Measurements from ENCODE around the gene CDC42BPA. TPM values are rescaled to one million over a fixed set of nuclear protein-coding genes. Genes with fewer than 3 reads are reported as not detected.

The CDC42BPA gene
- total RNA-seq, 4 donors from 2014 or later, result 49.0 to 102 (median 54.2) TPM

DNA sequence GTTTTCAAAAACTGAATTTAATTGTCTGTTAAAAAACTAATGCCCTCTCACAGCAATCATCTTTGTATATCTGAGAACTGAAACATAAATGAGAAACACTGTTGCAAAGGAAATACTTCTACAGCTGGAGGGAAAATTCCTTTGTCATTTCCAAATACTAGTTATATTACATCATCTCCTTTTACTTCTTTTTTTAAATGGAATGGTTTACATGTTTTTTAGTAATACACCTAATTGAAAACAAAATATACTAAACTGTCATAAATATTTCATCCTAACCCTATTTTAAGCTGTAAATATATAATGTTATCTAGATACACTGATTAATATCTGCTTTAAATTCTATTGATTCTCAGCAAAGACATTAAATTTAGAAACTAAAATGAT lies 19.1 kb downstream of the CDC42BPA start:
- H3K27ac ChIP-seq, result peak overlapping the region; percentile 18 to 63 (median 40)
- no peak for DNase-seq
- TF ChIP-seq POLR2A (IDR thresholded peaks at IDR 0.05) (no peak), EP300 (IDR thresholded peaks at IDR 0.05; ENCODE audit: low read depth) (no peak), POLR2AphosphoS5 (IDR thresholded peaks at IDR 0.05) (no peak)
- TF ChIP-seq, protein P1, sequence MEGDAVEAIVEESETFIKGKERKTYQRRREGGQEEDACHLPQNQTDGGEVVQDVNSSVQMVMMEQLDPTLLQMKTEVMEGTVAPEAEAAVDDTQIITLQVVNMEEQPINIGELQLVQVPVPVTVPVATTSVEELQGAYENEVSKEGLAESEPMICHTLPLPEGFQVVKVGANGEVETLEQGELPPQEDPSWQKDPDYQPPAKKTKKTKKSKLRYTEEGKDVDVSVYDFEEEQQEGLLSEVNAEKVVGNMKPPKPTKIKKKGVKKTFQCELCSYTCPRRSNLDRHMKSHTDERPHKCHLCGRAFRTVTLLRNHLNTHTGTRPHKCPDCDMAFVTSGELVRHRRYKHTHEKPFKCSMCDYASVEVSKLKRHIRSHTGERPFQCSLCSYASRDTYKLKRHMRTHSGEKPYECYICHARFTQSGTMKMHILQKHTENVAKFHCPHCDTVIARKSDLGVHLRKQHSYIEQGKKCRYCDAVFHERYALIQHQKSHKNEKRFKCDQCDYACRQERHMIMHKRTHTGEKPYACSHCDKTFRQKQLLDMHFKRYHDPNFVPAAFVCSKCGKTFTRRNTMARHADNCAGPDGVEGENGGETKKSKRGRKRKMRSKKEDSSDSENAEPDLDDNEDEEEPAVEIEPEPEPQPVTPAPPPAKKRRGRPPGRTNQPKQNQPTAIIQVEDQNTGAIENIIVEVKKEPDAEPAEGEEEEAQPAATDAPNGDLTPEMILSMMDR (IDR thresholded peaks at IDR 0.05), result no peak
- no peaks in the 10 kb centered on the region for H3K27me3 ChIP-seq
- intact Hi-C loops (cut with DNase I; ENCODE audit: low total_unique reads), result no loop called here
- H3K9me3 ChIP-seq, result no peaks in the 10 kb centered on the region
- H3K36me3 ChIP-seq, result no peaks in the 10 kb centered on the region
- H3K4me1 ChIP-seq, result peaks cover 0 to 44% (median 36%) of the 10 kb centered on the region in 4 donors
- in situ Hi-C loops (cut with MboI; ENCODE audit: low pct_ligation_motif_present in 1 of 4, low pct_unique_long_range_greater_than_20kb in 1 of 4, low sequenced_read_pairs in 3 of 4), result no loop called here
- H3K4me3 ChIP-seq, result no peak overlapping the region

DNA sequence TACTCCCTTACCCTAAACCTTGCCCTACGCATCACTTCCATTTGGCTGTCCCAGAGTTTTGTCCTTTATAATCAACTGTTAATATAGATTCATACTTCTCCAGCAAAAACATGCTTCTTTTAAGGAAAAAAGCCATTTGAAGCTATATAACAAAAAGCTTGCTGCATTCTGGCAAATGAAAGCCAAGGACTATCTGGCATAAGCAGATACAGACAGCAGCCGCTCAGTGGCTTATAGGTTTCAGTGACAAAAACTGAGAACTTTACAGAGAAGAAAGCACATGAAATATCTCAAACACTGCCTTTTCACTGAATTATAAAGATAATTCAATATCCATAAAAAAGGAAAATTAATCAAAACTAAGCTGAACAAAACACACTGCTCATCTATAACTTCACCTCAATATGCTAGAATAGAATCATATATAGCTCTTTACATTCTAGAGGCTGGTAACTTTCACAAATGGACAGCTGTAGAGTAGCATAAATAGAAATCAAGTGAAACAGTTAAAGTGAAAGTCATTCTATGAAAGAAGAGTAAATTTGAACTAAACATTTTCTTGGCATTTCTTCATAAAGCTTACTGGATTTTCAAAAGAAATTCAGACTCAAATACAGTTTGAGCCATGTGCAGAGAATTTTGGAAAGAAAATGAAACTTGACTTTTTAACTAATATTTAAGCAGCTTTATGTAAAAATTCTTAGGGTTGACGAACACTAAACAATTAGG lies 19.6 kb downstream of the CDC42BPA start:
- Histone ChIP-seq H3K9me3 (no peaks in the 10 kb centered on the region), H3K27ac (peak overlapping the region; percentile 18 to 63 (median 40)), H3K27me3 (no peaks in the 10 kb centered on the region), H3K4me1 (peaks cover 0 to 38% (median 31%) of the 10 kb centered on the region in 4 donors), H3K4me3 (no peak overlapping the region), H3K36me3 (no peaks in the 10 kb centered on the region)
- WGBS, 2 donors (ENCODE audit: low coverage in 1 of 2), result 51 to 66% methylated on average over 3 of the region's 3 CpGs
- intact Hi-C loops (cut with DNase I; ENCODE audit: low total_unique reads), result no loop called here
- in situ Hi-C loops (cut with MboI; ENCODE audit: low pct_ligation_motif_present in 1 of 4, low pct_unique_long_range_greater_than_20kb in 1 of 4, low sequenced_read_pairs in 3 of 4), result no loop called here
- no peak for DNase-seq
- TF ChIP-seq EP300 (IDR thresholded peaks at IDR 0.05; ENCODE audit: low read depth), result no peak
- no peak for TF ChIP-seq POLR2A (IDR thresholded peaks at IDR 0.05)
- TF ChIP-seq, protein P1 (IDR thresholded peaks at IDR 0.05), result no peak
- TF ChIP-seq POLR2AphosphoS5 (IDR thresholded peaks at IDR 0.05), result no peak

DNA sequence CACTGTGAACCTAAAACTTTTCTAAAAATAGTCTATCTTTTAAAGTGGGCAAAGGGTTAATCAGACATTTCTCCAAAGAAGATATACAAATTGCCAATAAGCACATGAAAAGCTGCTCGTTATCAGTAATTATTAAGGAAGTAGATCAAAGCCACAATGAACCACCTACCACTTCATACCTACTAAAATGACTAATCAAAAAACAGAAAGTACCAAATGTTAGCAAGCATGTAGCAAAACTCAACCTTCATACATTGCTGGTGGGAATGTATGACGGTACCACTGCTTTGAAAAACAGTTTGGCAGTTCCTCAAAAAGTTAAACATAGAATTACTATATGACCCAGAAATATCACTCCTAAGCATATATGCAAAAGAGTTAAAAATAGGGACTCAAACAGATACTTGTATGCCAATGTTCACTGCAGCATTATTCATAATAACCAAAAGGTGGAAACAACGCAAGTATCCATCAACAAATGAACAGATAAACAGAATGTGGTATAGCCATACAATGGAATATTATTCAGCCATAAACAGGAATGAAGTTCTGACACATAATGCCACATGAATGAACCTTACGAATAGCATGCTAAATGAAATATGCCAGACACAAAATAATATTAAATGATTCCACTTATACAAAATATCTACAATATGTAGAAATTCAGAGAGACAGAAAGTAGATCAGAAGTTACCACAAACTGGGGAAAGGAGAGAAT lies 21.1 kb downstream of the CDC42BPA start:
- Histone ChIP-seq H3K27ac (no peak overlapping the region), H3K4me1 (peaks cover 0 to 24% (median 20%) of the 10 kb centered on the region in 4 donors), H3K4me3 (no peak overlapping the region), H3K9me3 (no peaks in the 10 kb centered on the region), H3K36me3 (no peaks in the 10 kb centered on the region), H3K27me3 (no peaks in the 10 kb centered on the region)
- DNase-seq, result no peak
- in situ Hi-C loops (cut with MboI; ENCODE audit: low pct_ligation_motif_present in 1 of 4, low pct_unique_long_range_greater_than_20kb in 1 of 4, low sequenced_read_pairs in 3 of 4), result no loop called here
- intact Hi-C loops (cut with DNase I; ENCODE audit: low total_unique reads), result no loop called here
- WGBS, 2 donors (ENCODE audit: low coverage in 1 of 2), result 88 to 94% methylated on average over 4 of the region's 4 CpGs
- TF ChIP-seq POLR2AphosphoS5 (IDR thresholded peaks at IDR 0.05), result no peak
- TF ChIP-seq EP300 (IDR thresholded peaks at IDR 0.05; ENCODE audit: low read depth), result no peak
- TF ChIP-seq, protein P1 (IDR thresholded peaks at IDR 0.05), result no peak
- no peak for TF ChIP-seq POLR2A (IDR thresholded peaks at IDR 0.05)

DNA sequence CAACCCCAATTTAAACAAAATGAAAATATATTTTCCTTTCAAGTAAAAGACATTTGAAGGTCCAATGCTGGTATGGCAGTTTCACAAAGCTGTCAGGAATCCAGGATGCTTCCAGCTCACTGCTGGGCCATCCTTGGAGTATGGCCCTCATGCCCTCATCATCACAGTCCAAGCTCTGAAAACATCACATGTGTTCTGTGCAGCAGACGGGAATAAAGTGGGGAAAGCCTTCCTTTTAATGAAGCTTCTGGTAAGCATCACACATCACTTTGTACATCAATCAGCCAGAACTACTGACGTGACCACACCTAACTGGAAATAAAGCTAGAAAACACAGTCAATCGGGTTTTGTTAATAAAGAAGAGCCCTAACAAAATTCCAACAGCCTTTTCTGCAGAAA lies 22.7 kb downstream of the CDC42BPA start:
- DNase-seq, result no peak
- WGBS, 2 donors (ENCODE audit: low coverage in 1 of 2), result 75 to 84% methylated on average over 3 of the region's 3 CpGs
- intact Hi-C loops (cut with DNase I; ENCODE audit: low total_unique reads) (no loop called here), in situ Hi-C loops (cut with MboI; ENCODE audit: low pct_ligation_motif_present in 1 of 4, low pct_unique_long_range_greater_than_20kb in 1 of 4, low sequenced_read_pairs in 3 of 4) (no loop called here)
- Histone ChIP-seq H3K27me3 (no peaks in the 10 kb centered on the region), H3K27ac (no peak overlapping the region), H3K9me3 (no peaks in the 10 kb centered on the region), H3K4me3 (no peak overlapping the region), H3K4me1 (peaks cover 0 to 20% (median 18%) of the 10 kb centered on the region in 4 donors), H3K36me3 (no peaks in the 10 kb centered on the region)
- TF ChIP-seq, protein P1 (IDR thresholded peaks at IDR 0.05), result no peak
- TF ChIP-seq POLR2AphosphoS5 (IDR thresholded peaks at IDR 0.05), result no peak
- no peak for TF ChIP-seq POLR2A (IDR thresholded peaks at IDR 0.05)
- TF ChIP-seq EP300 (IDR thresholded peaks at IDR 0.05; ENCODE audit: low read depth), result no peak
